ENCODE results near the gene PTPN3. TPM values are rescaled to one million over a fixed set of nuclear protein-coding genes. Genes with fewer than 3 reads are reported as not detected.
A peak's percentile ranks its signal among the peaks of the same experiment; 100 is the strongest.

PTPN3 gene
- polyA plus RNA-seq, 1 experiment: 1.1 TPM

DNA sequence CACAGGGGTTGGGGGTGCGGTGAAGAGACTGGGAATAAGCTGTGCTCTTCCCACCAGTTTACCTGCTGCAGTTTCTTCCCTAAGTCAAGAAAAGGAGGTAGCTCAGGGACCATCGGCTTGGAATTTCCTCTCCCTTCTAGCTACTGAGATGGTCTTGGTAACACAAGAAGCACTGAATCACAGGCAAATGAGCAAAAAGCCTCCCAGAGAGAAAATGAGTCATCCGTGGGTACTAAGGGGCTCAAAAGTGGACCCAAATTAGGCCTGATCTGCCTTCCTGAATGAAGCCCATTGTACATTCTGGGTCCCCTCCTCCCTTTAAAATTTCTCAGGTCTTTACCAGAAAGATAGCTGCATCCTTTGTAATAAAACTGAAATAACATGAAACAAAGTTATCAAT is 49.9 kb downstream of the PTPN3 start:
- Histone ChIP-seq H3K27me3 (ENCODE audit: control insufficient read depth, insufficient read depth, low read length) (no peaks in the 10 kb centered on the region), H3K36me3 (ENCODE audit: control insufficient read depth, insufficient read depth, low read length) (no peaks in the 10 kb centered on the region), H3K4me3 (ENCODE audit: low read depth, low read length) (no peak overlapping the region)
- CTCF ChIA-PET: interaction anchor here (1.3 to 3.6 kb wide), 4 partner anchors 7 to 21 kb away, joined by 3 to 25 read pairs (median 6); no protein-coding TSS in a partner anchor
- TF ChIP-seq, protein P1, sequence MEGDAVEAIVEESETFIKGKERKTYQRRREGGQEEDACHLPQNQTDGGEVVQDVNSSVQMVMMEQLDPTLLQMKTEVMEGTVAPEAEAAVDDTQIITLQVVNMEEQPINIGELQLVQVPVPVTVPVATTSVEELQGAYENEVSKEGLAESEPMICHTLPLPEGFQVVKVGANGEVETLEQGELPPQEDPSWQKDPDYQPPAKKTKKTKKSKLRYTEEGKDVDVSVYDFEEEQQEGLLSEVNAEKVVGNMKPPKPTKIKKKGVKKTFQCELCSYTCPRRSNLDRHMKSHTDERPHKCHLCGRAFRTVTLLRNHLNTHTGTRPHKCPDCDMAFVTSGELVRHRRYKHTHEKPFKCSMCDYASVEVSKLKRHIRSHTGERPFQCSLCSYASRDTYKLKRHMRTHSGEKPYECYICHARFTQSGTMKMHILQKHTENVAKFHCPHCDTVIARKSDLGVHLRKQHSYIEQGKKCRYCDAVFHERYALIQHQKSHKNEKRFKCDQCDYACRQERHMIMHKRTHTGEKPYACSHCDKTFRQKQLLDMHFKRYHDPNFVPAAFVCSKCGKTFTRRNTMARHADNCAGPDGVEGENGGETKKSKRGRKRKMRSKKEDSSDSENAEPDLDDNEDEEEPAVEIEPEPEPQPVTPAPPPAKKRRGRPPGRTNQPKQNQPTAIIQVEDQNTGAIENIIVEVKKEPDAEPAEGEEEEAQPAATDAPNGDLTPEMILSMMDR (IDR thresholded peaks at IDR 0.05; ENCODE audit: insufficient read depth, low read depth, low read length): no peak
- DNase-seq (ENCODE audit: low read depth): no peak
- POLR2A ChIA-PET: no interaction called here

GRCh38 chr9:109447329-109448076 is 50.6 kb downstream of the PTPN3 start:
- TF ChIP-seq, protein P1 (IDR thresholded peaks at IDR 0.05; ENCODE audit: insufficient read depth, low read depth, low read length): no peak
- Histone ChIP-seq H3K27me3 (ENCODE audit: control insufficient read depth, insufficient read depth, low read length) (no peaks in the 10 kb centered on the region), H3K4me3 (ENCODE audit: low read depth, low read length) (no peak overlapping the region), H3K36me3 (ENCODE audit: control insufficient read depth, insufficient read depth, low read length) (no peaks in the 10 kb centered on the region)
- ChIA-PET POLR2A (no interaction called here), CTCF (interaction anchor here (1.3 to 3.6 kb wide), 3 partner anchors 9 to 22 kb away, joined by 3 to 25 read pairs (median 8); no protein-coding TSS in a partner anchor)
- DNase-seq (ENCODE audit: low read depth): no peak

- POLR2A ChIA-PET: no interaction called here
- Histone ChIP-seq H3K27me3 (ENCODE audit: control insufficient read depth, insufficient read depth, low read length) (no peaks in the 10 kb centered on the region), H3K36me3 (ENCODE audit: control insufficient read depth, insufficient read depth, low read length) (no peaks in the 10 kb centered on the region), H3K4me3 (ENCODE audit: low read depth, low read length) (no peak overlapping the region)
- CTCF ChIA-PET: interaction anchor here (6.4 kb wide), 1 partner anchor 24 kb away, joined by 120 read pairs; no protein-coding TSS in a partner anchor
- no peak for DNase-seq (ENCODE audit: low read depth)
- TF ChIP-seq, protein P1 (IDR thresholded peaks at IDR 0.05; ENCODE audit: insufficient read depth, low read depth, low read length): no peak
Measured at GRCh38 chr9:109444771-109445320, 53.3 kb downstream of the PTPN3 start.

GRCh38 chr9:109442716-109443115 is 55.4 kb downstream of the PTPN3 start:
- Histone ChIP-seq H3K4me3 (ENCODE audit: low read depth, low read length) (no peak overlapping the region), H3K27me3 (ENCODE audit: control insufficient read depth, insufficient read depth, low read length) (no peaks in the 10 kb centered on the region), H3K36me3 (ENCODE audit: control insufficient read depth, insufficient read depth, low read length) (no peaks in the 10 kb centered on the region)
- TF ChIP-seq, protein P1 (IDR thresholded peaks at IDR 0.05; ENCODE audit: insufficient read depth, low read depth, low read length): no peak
- ChIA-PET POLR2A (no interaction called here), CTCF (interaction anchor here (0.9 to 6.4 kb wide), 5 partner anchors 8 to 33 kb away, joined by 3 to 120 read pairs (median 18); no protein-coding TSS in a partner anchor)
- DNase-seq (ENCODE audit: low read depth): no peak

GRCh38 chr9:109441296-109441695 is 56.8 kb downstream of the PTPN3 start:
- POLR2A ChIA-PET: interaction anchor here (0.7 kb wide), 1 partner anchor 28 kb away, joined by 5 read pairs; no protein-coding TSS in a partner anchor
- no peaks in the 10 kb centered on the region for H3K36me3 ChIP-seq (ENCODE audit: control insufficient read depth, insufficient read depth, low read length)
- CTCF ChIA-PET: interaction anchor here (0.6 to 6.4 kb wide), 24 partner anchors 8 to 571 kb away, joined by 3 to 120 read pairs (median 5); no protein-coding TSS in a partner anchor
- TF ChIP-seq, protein P1 (IDR thresholded peaks at IDR 0.05; ENCODE audit: insufficient read depth, low read depth, low read length): peak; percentile 22; the same call in 1 of the 2 replicates
- no peaks in the 10 kb centered on the region for H3K27me3 ChIP-seq (ENCODE audit: control insufficient read depth, insufficient read depth, low read length)
- no peak overlapping the region for H3K4me3 ChIP-seq (ENCODE audit: low read depth, low read length)
- DNase-seq (ENCODE audit: low read depth): no peak
